H1 (cell line): ENCODE data around the gene SLC17A8. TPM values are rescaled to one million over a fixed set of nuclear protein-coding genes. Genes with fewer than 3 reads are reported as not detected.

ENCODE experiments used
- CTCF ChIA-PET: fragments of 300-600 bp; sonication (Branson Sonifier 250); formaldehyde crosslinking; loops from one replicate; lab custom pipeline; 2021; ENCODE audit not compliant: partially characterized antibody; lab: Charles Lee
- POLR2A ChIA-PET: fragments of 300-600 bp; sonication (Branson Sonifier 250); formaldehyde crosslinking; loops from one replicate; lab custom pipeline; 2021; ENCODE audit warnings: inconsistent platforms; ENCODE audit not compliant: partially characterized antibody; lab: Charles Lee
- DNase-seq, 2 experiments: peaks; one replicate each; pipeline versions ENCODE4 v3.0.0 to v3.0.0-alpha.2; 2010 to 2022; ENCODE audit warnings: low spot score in 2 of 2, low read depth in 1 of 2, mixed read lengths in 1 of 2
- FAIRE-seq: peaks from 2 replicates; lab custom pipeline; 2011; peaks lifted over from hg19 to GRCh38; lab: Jason Lieb, UNC
- H2AFZ ChIP-seq: 2 replicates; pipeline ENCODE4 v1.8.1; 2012; ENCODE audit warnings: low read length, inconsistent platforms
- H2AK5ac ChIP-seq: 2 replicates; pipeline ENCODE4 v1.6.1; 2013; ENCODE audit warnings: low read depth, low read length
- H2BK120ac ChIP-seq: replicated peaks from 2 replicates; pipeline ENCODE3; 2013; ENCODE audit warnings: low read depth, low read length, inconsistent platforms
- H2BK12ac ChIP-seq: 2 replicates; pipeline ENCODE4 v1.6.1; 2013; ENCODE audit warnings: low read depth, low read length
- H2BK15ac ChIP-seq: 2 replicates; pipeline ENCODE4 v1.6.1; 2013; ENCODE audit warnings: low read length
- H2BK20ac ChIP-seq: 2 replicates; pipeline ENCODE4 v1.6.1; 2013; ENCODE audit warnings: low read length
- H2BK5ac ChIP-seq: 2 replicates; pipeline ENCODE4 v1.6.1; 2013; ENCODE audit warnings: low read depth, low read length
- H3K14ac ChIP-seq: 2 replicates; pipeline ENCODE4 v1.6.1; 2013; ENCODE audit warnings: inconsistent platforms; ENCODE audit not compliant: insufficient read length
- H3K18ac ChIP-seq: 2 replicates; pipeline ENCODE4 v1.6.1; 2013; ENCODE audit warnings: low read length; ENCODE audit errors: extremely low read depth
- H3K23ac ChIP-seq: 2 replicates; pipeline ENCODE4 v1.6.1; 2013; ENCODE audit warnings: inconsistent platforms; ENCODE audit not compliant: insufficient read length
- H3K23me2 ChIP-seq: 2 replicates; pipeline ENCODE4 v1.6.1; 2013; ENCODE audit warnings: low read depth, low read length
- H3K27ac ChIP-seq: 2 replicates; pipeline ENCODE4 v1.6.1; 2011; ENCODE audit warnings: low read depth, low read length, inconsistent platforms
- H3K27me3 ChIP-seq, 4 experiments: replicated peaks in 1 of 4; 1 replicate in 1 of 4; 2 replicates in 3 of 4; pipeline versions ENCODE4 v1.6.1 to v1.8.1; 2011 to 2013; ENCODE audit warnings: low read length in 3 of 4, mild to moderate bottlenecking in 3 of 4, inconsistent platforms in 2 of 4, mixed read lengths in 2 of 4, moderate library complexity in 1 of 4; ENCODE audit not compliant: control insufficient read depth in 3 of 4, insufficient read depth in 3 of 4; ENCODE audit errors: extremely low read depth in 1 of 4
- H3K36me3 ChIP-seq, 4 experiments: 2 replicates each; pipeline versions ENCODE4 v1.6.1 to v1.8.1; 2011 to 2013; ENCODE audit warnings: mild to moderate bottlenecking in 4 of 4, low read length in 3 of 4, moderate library complexity in 2 of 4, control low read depth in 1 of 4, inconsistent platforms in 1 of 4; ENCODE audit not compliant: insufficient read depth in 4 of 4, control insufficient read depth in 2 of 4
- H3K4ac ChIP-seq: replicated peaks from 2 replicates; pipeline ENCODE3; 2013; ENCODE audit warnings: low read length, low read depth, mixed read lengths, inconsistent platforms; ENCODE audit not compliant: insufficient read length
- H3K4me1 ChIP-seq, 4 experiments: replicated peaks in 1 of 4; 1 replicate in 1 of 4; 2 replicates in 3 of 4; pipeline versions ENCODE4 v1.6.1 to v1.8.1; 2011 to 2013; ENCODE audit warnings: low read length in 3 of 4, inconsistent platforms in 2 of 4, mixed read lengths in 1 of 4; ENCODE audit not compliant: insufficient read depth in 4 of 4, control insufficient read depth in 3 of 4
- H3K4me2 ChIP-seq, 2 experiments: 2 replicates each; pipeline versions ENCODE4 v1.6.1 to v1.8.1; 2011 to 2013; ENCODE audit warnings: low read depth in 2 of 2, low read length in 2 of 2, control low read depth in 1 of 2, inconsistent platforms in 1 of 2, mild to moderate bottlenecking in 1 of 2; ENCODE audit not compliant: insufficient read depth in 1 of 2
- H3K4me3 ChIP-seq, 4 experiments: fragments of 200-600, 300-600 bp in 1 of 4; sonication (generic), shearing (Covaris generic), sonication (Bioruptor Twin) in 1 of 4; 2 replicates each; pipeline versions ENCODE4 v1.5.1 to v1.8.1; 2011 to 2016; ENCODE audit warnings: low read length in 4 of 4, low read depth in 3 of 4, control low read depth in 2 of 4, inconsistent platforms in 2 of 4, mild to moderate bottlenecking in 2 of 4, mixed read lengths in 1 of 4, moderate library complexity in 1 of 4; ENCODE audit not compliant: insufficient read depth in 2 of 4; ENCODE audit errors: extremely low read depth in 1 of 4
- H3K56ac ChIP-seq: replicated peaks from 2 replicates; pipeline ENCODE3; 2013; ENCODE audit warnings: low read depth, mild to moderate bottlenecking, mixed read lengths, low read length, inconsistent platforms; ENCODE audit not compliant: insufficient read length
- H3K79me1 ChIP-seq: 2 replicates; pipeline ENCODE4 v1.6.1; 2013; ENCODE audit warnings: low read depth, low read length, control low read depth
- H3K79me2 ChIP-seq, 2 experiments: 2 replicates each; pipeline versions ENCODE4 v1.6.1 to v1.8.1; 2012 to 2013; ENCODE audit warnings: low read length in 2 of 2, mild to moderate bottlenecking in 2 of 2, inconsistent platforms in 1 of 2; ENCODE audit not compliant: insufficient read depth in 2 of 2, control insufficient read depth in 1 of 2
- H3K9ac ChIP-seq, 4 experiments: replicated peaks in 1 of 4; 1 replicate in 1 of 4; 2 replicates in 3 of 4; pipeline versions ENCODE4 v1.6.1 to v1.8.1; 2011 to 2013; ENCODE audit warnings: low read depth in 3 of 4, low read length in 3 of 4, control low read depth in 2 of 4, mild to moderate bottlenecking in 2 of 4, moderate library complexity in 2 of 4, inconsistent platforms in 1 of 4; ENCODE audit errors: extremely low read depth in 1 of 4
- H3K9me3 ChIP-seq, 2 experiments: 2 replicates each; pipeline versions ENCODE4 v1.6.1 to v1.8.1; 2012 to 2013; ENCODE audit warnings: mild to moderate bottlenecking in 2 of 2, moderate library complexity in 2 of 2, control low read depth in 1 of 2, inconsistent platforms in 1 of 2, low read depth in 1 of 2, low read length in 1 of 2, mixed read lengths in 1 of 2; ENCODE audit not compliant: insufficient read depth in 2 of 2
- H4K20me1 ChIP-seq, 2 experiments: replicated peaks in 1 of 2; 2 replicates each; pipeline versions ENCODE3 to v1.8.1; 2011 to 2013; ENCODE audit warnings: inconsistent platforms in 2 of 2, low read length in 2 of 2, mild to moderate bottlenecking in 1 of 2; ENCODE audit not compliant: insufficient read depth in 2 of 2, control insufficient read depth in 1 of 2
- H4K5ac ChIP-seq: 2 replicates; pipeline ENCODE4 v1.6.1; 2013; ENCODE audit warnings: low read length, low read depth, mixed read lengths, inconsistent platforms; ENCODE audit not compliant: insufficient read length
- H4K8ac ChIP-seq: 2 replicates; pipeline ENCODE4 v1.8.0; 2013; ENCODE audit warnings: mild to moderate bottlenecking, moderate library complexity, low read length, inconsistent platforms; ENCODE audit not compliant: insufficient read depth; ENCODE audit errors: extremely low read depth
- H4K91ac ChIP-seq: replicated peaks from 2 replicates; pipeline ENCODE3; 2013; ENCODE audit warnings: low read length, mixed read lengths, inconsistent platforms; ENCODE audit not compliant: insufficient read length
- ASH2L ChIP-seq: fragments of 200-600, 300-600 bp; sonication (generic); IDR thresholded peaks from one replicate; pipeline ENCODE4 v1.7.1; 2017; ENCODE audit warnings: low read length
- BRCA1 ChIP-seq: IDR thresholded peaks from 2 replicates; pipeline ENCODE4 v1.6.1; 2012; ENCODE audit warnings: low read depth, low read length, improper control_type of control experiment
- CTBP2 ChIP-seq: IDR thresholded peaks from 2 replicates; pipeline ENCODE4 v1.7.0; 2011; ENCODE audit warnings: borderline replicate concordance, mild to moderate bottlenecking, moderate library complexity, mixed read lengths, low read length; ENCODE audit not compliant: insufficient read depth, insufficient read length
- E2F6 ChIP-seq: IDR thresholded peaks from 2 replicates; pipeline ENCODE4 v1.6.1; 2012; ENCODE audit warnings: inconsistent platforms
- EZH2 ChIP-seq: fragments of 200-600 bp; sonication (generic); IDR thresholded peaks from 2 replicates; pipeline ENCODE4 v1.7.1; 2012; ENCODE audit warnings: low read depth, mild to moderate bottlenecking, moderate library complexity, low read length, inconsistent platforms; ENCODE audit not compliant: severe bottlenecking
- FOSL1 ChIP-seq: IDR thresholded peaks from 2 replicates; pipeline ENCODE4 v1.6.1; 2011; ENCODE audit warnings: mild to moderate bottlenecking, low read depth, low read length, moderate library complexity; ENCODE audit not compliant: insufficient read depth
- GTF2F1 ChIP-seq: IDR thresholded peaks from 2 replicates; pipeline ENCODE4 v1.6.1; 2012; ENCODE audit warnings: low read depth, low read length, improper control_type of control experiment, borderline replicate concordance
- POLR2A ChIP-seq, 2 experiments: IDR thresholded peaks; 1 replicate in 1 of 2; 2 replicates in 1 of 2; pipeline ENCODE4 v1.6.1; 2011; ENCODE audit warnings: low read depth in 2 of 2, low read length in 2 of 2, mild to moderate bottlenecking in 2 of 2; ENCODE audit errors: control extremely low read depth in 1 of 2
- RXRA ChIP-seq: IDR thresholded peaks from 2 replicates; pipeline ENCODE4 v1.6.1; 2011; ENCODE audit warnings: low read depth, mild to moderate bottlenecking, low read length, moderate library complexity; ENCODE audit not compliant: insufficient read depth
- SIN3A ChIP-seq, 2 experiments: IDR thresholded peaks in 1 of 2; conservative IDR thresholded peaks in 1 of 2; 2 replicates each; pipeline ENCODE4 v1.6.1; 2011 to 2012; ENCODE audit warnings: low read length in 2 of 2, improper control_type of control experiment in 1 of 2, low read depth in 1 of 2, mild to moderate bottlenecking in 1 of 2
- SUZ12 ChIP-seq: fragments of 200-600 bp; sonication (generic); IDR thresholded peaks from 2 replicates; pipeline ENCODE4 v1.6.1; 2012; ENCODE audit warnings: mild to moderate bottlenecking, inconsistent platforms, low read length, moderate library complexity, mixed read lengths
- TAF1 ChIP-seq: IDR thresholded peaks from 2 replicates; pipeline ENCODE4 v1.6.1; 2011; ENCODE audit warnings: mild to moderate bottlenecking, low read depth, low read length
- WGBS, 2 experiments: shearing (Covaris generic) in 1 of 2; methylation state at CpG; one replicate each; pipeline versions ENCODE4 v1.1.6 to v1.1.7; 2013 to 2015; ENCODE audit warnings: low lambda C conversion rate in 2 of 2, mixed read lengths in 2 of 2, inconsistent platforms in 1 of 2, low coverage in 1 of 2, missing lambda C conversion rate in 1 of 2; ENCODE audit not compliant: insufficient replicate concordance in 2 of 2, insufficient coverage in 1 of 2, insufficient read length in 1 of 2; ENCODE audit errors: extremely low coverage in 1 of 2, missing lambda C conversion rate in 1 of 2; 5-methylcytosine and 5-hydroxymethylcytosine counted together
- polyA plus RNA-seq, 7 experiments: library from polyadenylated mRNA; depleted of rRNA in 3 of 7; stranded (reverse) in 5 of 7; unstranded in 2 of 7; fragments of >200 nt in 5 of 7; fragments of 200-250 nt in 2 of 7; gene quantifications; 1 replicate in 5 of 7; 2 replicates in 1 of 7; 4 replicates in 1 of 7; pipeline versions ENCODE4 v1.2.1 to v1.2.3, GENCODE V29; 2011 to 2013; ENCODE audit warnings: missing spikeins in 2 of 7, mixed read lengths in 2 of 7
- total RNA-seq: library from RNA; stranded (reverse); fragmentation: NEBNext Ultra II Directional; extraction: Animal tissue kit (Norgen Biotek cat#: 25700); gene quantifications from 2 replicates; pipeline ENCODE4 v1.2.1, GENCODE V29; 2021
- TF ChIP-seq, protein P1 (sequence below): IDR thresholded peaks from 2 replicates; pipeline ENCODE4 v1.6.1; 2011; ENCODE audit warnings: low read depth, mild to moderate bottlenecking, low read length; ENCODE audit not compliant: insufficient read depth

The SLC17A8 gene
- total and polyA plus RNA-seq, 2 of the 8 experiments (the other 6 are each of a cell fraction or from before 2014, with no cell fraction given) = 0.14 to 0.30 TPM

DNA sequence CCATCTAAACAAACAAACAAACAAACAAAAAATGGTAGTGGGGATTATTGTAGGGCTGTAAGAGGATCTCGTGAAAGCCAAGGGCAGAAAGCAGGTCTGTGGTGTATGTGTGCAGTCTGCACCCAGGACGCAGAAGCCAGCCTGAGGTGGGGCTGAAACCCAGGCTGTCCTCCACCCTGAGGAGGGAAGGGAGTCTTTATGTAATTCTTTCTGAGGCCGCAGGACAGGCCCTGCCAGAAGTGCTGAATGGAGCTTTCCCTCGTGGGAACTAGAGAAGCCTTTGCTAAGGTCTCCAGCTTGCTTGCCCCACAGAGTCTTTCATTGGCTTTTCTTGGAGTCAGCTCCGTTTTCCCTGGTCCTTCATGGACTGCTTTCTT is 27.7 kb downstream of the SLC17A8 start:
- H3K23me2 ChIP-seq = no peaks in the 10 kb centered on the region
- no peak overlapping the region for H2AK5ac ChIP-seq
- H2BK5ac ChIP-seq = no peak overlapping the region
- H3K9me3 ChIP-seq = no peaks in the 10 kb centered on the region
- H4K20me1 ChIP-seq = no peaks in the 10 kb centered on the region
- no peaks in the 10 kb centered on the region for H3K4me1 ChIP-seq
- H2BK20ac ChIP-seq = no peak overlapping the region
- no peak overlapping the region for H3K4me2 ChIP-seq
- ChIA-PET POLR2A (interaction anchor here (0.6 kb wide), 1 partner anchor 190 kb away, joined by 3 read pairs; no protein-coding TSS in a partner anchor), CTCF (interaction anchor here (0.7 to 3.9 kb wide), 7 partner anchors 9 to 228 kb away, joined by 3 to 25 read pairs (median 4); no protein-coding TSS in a partner anchor)
- H4K91ac ChIP-seq = no peak overlapping the region
- H3K4ac ChIP-seq = no peak overlapping the region
- no peak overlapping the region for H2BK15ac ChIP-seq
- no peak overlapping the region for H3K56ac ChIP-seq
- DNase-seq (no peak), FAIRE-seq (no peak)
- no peaks in the 10 kb centered on the region for H3K79me2 ChIP-seq
- no peaks in the 10 kb centered on the region for H3K27me3 ChIP-seq
- H2BK12ac ChIP-seq = no peak overlapping the region
- no peaks in the 10 kb centered on the region for H3K36me3 ChIP-seq
- H3K27ac ChIP-seq = no peak overlapping the region
- H2BK120ac ChIP-seq = no peak overlapping the region
- H3K9ac ChIP-seq = no peak overlapping the region
- H4K5ac ChIP-seq = no peak overlapping the region
- H2AFZ ChIP-seq = peak overlapping the region; percentile 71
- H3K79me1 ChIP-seq = no peaks in the 10 kb centered on the region
- H4K8ac ChIP-seq = no peak overlapping the region
- H3K18ac ChIP-seq = no peak overlapping the region
- no peak overlapping the region for H3K23ac ChIP-seq
- H3K4me3 ChIP-seq = no peak overlapping the region
- no peak overlapping the region for H3K14ac ChIP-seq
- WGBS, 2 experiments = 88% methylated on average over 5 of the region's 5 CpGs; no CpG with 5 or more reads in 1 of the 2 experiments
- no peak for TF ChIP-seq BRCA1
- TF ChIP-seq E2F6 = no peak
- no peak for TF ChIP-seq POLR2A (IDR thresholded peaks at IDR 0.05; ENCODE audit: control extremely low read depth in 1 of 2, low read depth in 2 of 2, low read length in 2 of 2)
- TF ChIP-seq TAF1 = no peak
- TF ChIP-seq CTBP2 = no peak
- TF ChIP-seq SIN3A (conservative IDR thresholded peaks at IDR 0.05 in 1 of 2, IDR thresholded peaks at IDR 0.05 in 1 of 2; ENCODE audit: low read depth in 1 of 2, low read length in 2 of 2) = no peak
- no peak for TF ChIP-seq FOSL1
- no peak for TF ChIP-seq GTF2F1
- TF ChIP-seq EZH2 = no peak
- no peak for TF ChIP-seq ASH2L
- no peak for TF ChIP-seq RXRA
- TF ChIP-seq, protein P1, sequence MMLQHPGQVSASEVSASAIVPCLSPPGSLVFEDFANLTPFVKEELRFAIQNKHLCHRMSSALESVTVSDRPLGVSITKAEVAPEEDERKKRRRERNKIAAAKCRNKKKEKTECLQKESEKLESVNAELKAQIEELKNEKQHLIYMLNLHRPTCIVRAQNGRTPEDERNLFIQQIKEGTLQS = no peak
- no peak for TF ChIP-seq SUZ12
